Activated CD4-positive, alpha-beta T cell treated with anti-CD3 and anti-CD28 coated beads for 36 hours (primary cell): ENCODE results near the gene OVCA2. TPM values are rescaled to one million over a fixed set of nuclear protein-coding genes. Genes with fewer than 3 reads are reported as not detected.
A peak's percentile ranks its signal among the peaks of the same experiment; 100 is the strongest.

Experiments used
- ATAC-seq: fragments of 200-7000 bp; cut with Tn5 transposase; one replicate; pipeline ENCODE4 v1.10.0; 2021; ENCODE audit warnings: mild to moderate bottlenecking, moderate library complexity
- CTCF ChIA-PET: fragments of 350-600 bp; sonication (Branson Sonifier 250); formaldehyde crosslinking; loops from one replicate; lab custom pipeline; 2021; ENCODE audit warnings: antibody characterized with exemption; lab: Charles Lee
- POLR2A ChIA-PET: fragments of 350-600 bp; sonication (Branson Sonifier 250); formaldehyde crosslinking; loops from one replicate; lab custom pipeline; 2021; ENCODE audit warnings: antibody characterized with exemption, inconsistent platforms; lab: Charles Lee
- DNase-seq: peaks from one replicate; pipeline ENCODE4 v3.0.0-alpha.2; 2020
- H3K27ac Mint-ChIP-seq: one replicate; pipeline ENCODE4 v1.8.0; 2021; ENCODE audit warnings: mixed read lengths
- H3K27me3 Mint-ChIP-seq: one replicate; pipeline ENCODE4 v1.8.0; 2021; ENCODE audit warnings: mixed read lengths
- H3K36me3 Mint-ChIP-seq: one replicate; pipeline ENCODE4 v1.8.0; 2021; ENCODE audit warnings: low read depth, mixed read lengths
- H3K4me1 Mint-ChIP-seq: one replicate; pipeline ENCODE4 v1.8.0; 2021; ENCODE audit warnings: mixed read lengths
- H3K4me3 Mint-ChIP-seq: one replicate; pipeline ENCODE4 v1.8.0; 2021; ENCODE audit warnings: mild to moderate bottlenecking, moderate library complexity, mixed read lengths
- H3K9me3 Mint-ChIP-seq: one replicate; pipeline ENCODE4 v1.8.0; 2021; ENCODE audit warnings: low read depth, mixed read lengths
- intact Hi-C, 2 experiments: fragments of 100-400 bp; cut with DNase I in 1 of 2; cut with micrococcal nuclease in 1 of 2; formaldehyde crosslinking; loops; one replicate each; pipeline versions ENCODE4 v1.14.2 to v1.15.1; 2022 to 2024; cut with DNase I, micrococcal nuclease
- total RNA-seq, 2 experiments: library from RNA; stranded (reverse); gene quantifications; one replicate each; pipeline ENCODE4 v1.2.3, GENCODE V29; 2021

The OVCA2 gene
- total RNA-seq, 2 experiments from 2014 or later: 31.4 to 38.6 TPM

DNA sequence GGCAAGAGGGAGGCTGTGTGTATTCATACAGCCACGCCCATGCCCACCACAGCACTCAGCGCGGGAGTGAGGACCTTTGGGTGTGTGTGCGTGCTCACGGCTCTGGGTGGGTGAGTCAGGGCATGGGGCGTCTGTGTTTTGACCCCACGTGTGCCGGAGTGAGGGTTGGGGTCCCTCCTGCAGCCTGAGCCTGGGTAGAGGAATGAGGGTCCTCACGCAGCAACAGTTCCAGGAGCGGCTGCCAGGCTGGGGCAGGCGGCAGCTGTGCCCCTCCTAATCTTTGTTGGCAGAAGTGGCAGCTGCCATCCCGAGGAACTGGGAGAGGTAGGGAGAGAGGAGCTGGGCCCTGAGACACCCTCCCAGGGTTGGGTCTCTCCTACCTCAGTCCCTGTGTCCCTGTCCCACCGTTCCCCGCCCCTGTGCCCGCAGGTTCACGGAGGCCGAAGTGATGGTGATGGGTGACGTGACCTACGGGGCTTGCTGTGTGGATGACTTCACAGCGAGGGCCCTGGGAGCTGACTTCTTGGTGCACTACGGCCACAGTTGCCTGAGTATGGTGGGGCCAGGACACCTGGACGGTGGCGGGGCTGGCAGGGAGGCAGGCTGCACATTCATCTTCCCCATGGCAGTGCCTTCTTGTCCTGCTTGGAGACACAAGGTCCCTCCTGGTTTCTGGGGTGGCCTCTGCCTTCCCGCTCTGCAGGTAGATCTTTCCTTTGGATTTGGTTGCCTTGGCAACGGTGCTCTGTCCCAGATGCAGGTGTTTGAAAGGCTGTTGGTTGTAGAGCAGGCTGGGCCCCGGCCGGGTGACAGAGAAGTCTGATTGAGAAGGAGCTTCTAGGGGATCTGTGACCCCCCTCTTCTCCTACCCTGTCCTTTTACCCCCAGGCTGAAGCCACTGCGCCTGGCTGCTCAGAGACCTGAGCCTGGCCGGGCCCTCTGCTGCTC, 6.0 kb upstream of the OVCA2 start:
- no peak overlapping the region for H3K4me3 Mint-ChIP-seq
- ChIA-PET POLR2A (interaction anchor here (0.6 kb wide), 1 partner anchor 11 kb away, joined by 4 read pairs; the partner anchor contains the start of gene RTN4RL1), CTCF (no interaction called here)
- peaks cover 17% of the 10 kb centered on the region for H3K4me1 Mint-ChIP-seq
- peaks cover 14% of the 10 kb centered on the region for H3K36me3 Mint-ChIP-seq
- ATAC-seq (no peak), DNase-seq (no peak)
- intact Hi-C loops: no loop called here
- no peak overlapping the region for H3K27ac Mint-ChIP-seq
- H3K27me3 Mint-ChIP-seq: no peaks in the 10 kb centered on the region
- no peaks in the 10 kb centered on the region for H3K9me3 Mint-ChIP-seq

DNA sequence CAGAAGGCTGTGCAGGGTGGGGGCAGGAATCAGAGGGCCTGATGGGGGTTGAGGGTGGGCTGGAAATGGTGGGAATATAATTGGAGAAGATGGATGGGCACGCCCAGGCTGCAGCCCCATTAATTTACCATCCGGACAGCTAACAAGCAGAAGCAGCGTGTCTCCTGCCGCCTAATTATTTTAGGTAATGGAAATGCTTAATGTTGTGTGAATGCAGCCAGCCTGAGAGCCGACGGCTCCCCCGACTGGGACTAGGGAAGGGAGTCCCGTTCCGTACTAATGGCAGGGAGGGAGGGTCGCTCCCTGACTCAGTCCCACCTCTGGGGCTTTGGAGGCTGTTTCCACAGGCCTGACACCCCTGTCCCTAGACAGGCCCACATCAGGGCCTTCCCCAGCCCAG, 4.7 kb upstream of the OVCA2 start:
- ATAC-seq: no peak
- intact Hi-C loops: no loop called here
- H3K4me1 Mint-ChIP-seq: peaks cover 13% of the 10 kb centered on the region
- peaks cover 15% of the 10 kb centered on the region for H3K36me3 Mint-ChIP-seq
- CTCF ChIA-PET: no interaction called here
- no peaks in the 10 kb centered on the region for H3K27me3 Mint-ChIP-seq
- no peak overlapping the region for H3K27ac Mint-ChIP-seq
- H3K4me3 Mint-ChIP-seq: no peak overlapping the region
- POLR2A ChIA-PET: no interaction called here
- no peak for DNase-seq
- H3K9me3 Mint-ChIP-seq: no peaks in the 10 kb centered on the region

DNA sequence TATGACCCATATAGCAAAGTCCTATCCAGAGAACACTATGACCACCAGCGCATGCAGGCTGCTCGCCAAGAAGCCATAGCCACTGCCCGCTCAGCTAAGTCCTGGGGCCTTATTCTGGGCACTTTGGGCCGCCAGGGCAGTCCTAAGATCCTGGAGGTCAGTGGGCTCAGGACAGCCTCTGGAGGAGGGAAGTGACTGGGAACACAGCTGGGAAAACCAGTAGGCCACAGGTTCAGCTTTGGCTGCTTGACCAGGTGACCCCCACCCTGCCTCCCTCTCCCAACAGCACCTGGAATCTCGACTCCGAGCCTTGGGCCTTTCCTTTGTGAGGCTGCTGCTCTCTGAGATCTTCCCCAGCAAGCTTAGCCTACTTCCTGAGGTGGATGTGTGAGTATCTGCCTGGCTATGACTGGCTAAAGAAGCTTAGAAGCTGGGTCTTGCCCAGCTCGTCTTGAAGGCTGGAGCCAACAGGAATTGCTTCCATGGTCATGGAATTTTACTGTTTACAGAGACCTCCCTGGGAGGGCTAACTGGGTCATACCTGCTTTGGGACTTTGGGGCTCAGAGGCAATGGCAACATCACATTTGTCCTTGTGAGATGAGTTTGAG, 1.5 kb upstream of the OVCA2 start:
- H3K4me3 Mint-ChIP-seq: no peak overlapping the region
- POLR2A ChIA-PET: no interaction called here

DNA sequence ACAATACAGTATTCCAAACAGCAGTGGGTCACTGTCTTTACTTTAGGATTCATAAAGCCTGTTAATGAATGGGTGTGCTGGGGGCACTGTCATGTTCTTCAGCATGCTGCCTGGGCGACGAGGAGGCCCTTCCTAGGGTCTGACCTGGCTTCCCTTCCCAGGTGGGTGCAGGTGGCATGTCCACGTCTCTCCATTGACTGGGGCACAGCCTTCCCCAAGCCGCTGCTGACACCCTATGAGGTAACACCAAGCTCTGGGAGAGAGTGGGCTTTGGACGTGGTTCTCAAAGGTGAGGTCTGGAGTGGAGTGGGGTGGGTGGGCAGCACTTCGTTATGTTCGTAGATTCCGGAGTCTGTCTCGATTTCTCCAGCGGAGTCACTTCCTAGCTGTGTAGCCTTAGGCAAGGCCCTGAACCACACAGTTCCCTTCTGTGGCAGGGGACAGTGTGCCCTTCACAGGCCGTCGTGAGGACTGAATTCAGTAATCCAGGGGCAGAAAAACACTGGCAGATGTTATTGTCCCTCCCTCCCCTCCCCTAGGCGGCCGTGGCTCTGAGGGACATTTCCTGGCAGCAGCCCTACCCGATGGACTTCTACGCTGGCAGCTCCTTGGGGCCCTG, 771 bp upstream of the OVCA2 start:
- POLR2A ChIA-PET: no interaction called here
- no peak for DNase-seq
- CTCF ChIA-PET: interaction anchor here (0.8 to 2.2 kb wide), 6 partner anchors 9 to 30 kb away, joined by 3 to 6 read pairs (median 4); partner anchors contain the start of gene HIC1
- Mint-ChIP-seq H3K4me1 (peaks cover 23% of the 10 kb centered on the region), H3K9me3 (no peaks in the 10 kb centered on the region), H3K36me3 (peaks cover 31% of the 10 kb centered on the region), H3K27ac (no peak overlapping the region), H3K27me3 (no peaks in the 10 kb centered on the region), H3K4me3 (peak overlapping the region; percentile 28)
- intact Hi-C loops: loop anchor here (1.0 to 5.0 kb wide), 7 partner anchors 11 to 357 kb away; partner anchors contain the start of genes DPH1 (in 1 of the 2), PRPF8 (in 1 of the 2), SMG6 (in 1 of the 2) and SMYD4 (in 1 of the 2)
- no peak for ATAC-seq

More for the DNA sequence above, 1.5 kb upstream of the OVCA2 start:
- CTCF ChIA-PET: interaction anchor here (0.8 to 2.2 kb wide), 3 partner anchors 8 to 342 kb away, joined by 3 to 5 read pairs (median 4); no protein-coding TSS in a partner anchor
- H3K4me1 Mint-ChIP-seq: peaks cover 23% of the 10 kb centered on the region
- H3K27me3 Mint-ChIP-seq: no peaks in the 10 kb centered on the region
- no peak overlapping the region for H3K27ac Mint-ChIP-seq
- intact Hi-C loops: loop anchor here in 1 of 2 experiments (5.0 kb wide), 2 partner anchors 323 to 352 kb away; no protein-coding TSS in a partner anchor
- ATAC-seq: no peak
- peaks cover 33% of the 10 kb centered on the region for H3K36me3 Mint-ChIP-seq
- no peak for DNase-seq
- no peaks in the 10 kb centered on the region for H3K9me3 Mint-ChIP-seq

DNA sequence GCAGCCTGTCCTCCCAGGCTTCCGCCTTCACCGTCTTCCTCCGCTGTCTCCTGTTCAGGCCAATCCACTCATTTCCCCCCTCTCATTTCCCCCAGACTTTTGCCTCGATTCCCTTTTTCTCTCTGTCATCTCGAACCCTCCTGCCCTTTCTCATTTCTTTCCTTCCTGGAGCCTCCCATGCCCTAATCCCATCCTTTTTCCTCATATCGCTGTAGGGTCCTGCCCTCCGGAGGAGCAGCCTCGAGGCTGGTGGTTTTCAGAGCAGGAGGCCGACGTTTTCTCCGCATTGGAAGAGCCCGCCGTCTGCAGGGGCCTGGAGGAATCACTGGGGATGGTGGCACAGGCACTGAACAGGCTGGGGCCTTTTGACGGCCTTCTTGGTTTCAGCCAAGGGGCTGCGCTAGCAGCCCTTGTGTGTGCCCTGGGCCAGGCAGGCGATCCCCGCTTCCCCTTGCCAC, 597 bp downstream of the OVCA2 start:
- ATAC-seq: no peak
- no peaks in the 10 kb centered on the region for H3K27me3 Mint-ChIP-seq
- intact Hi-C loops: loop anchor here (2.0 to 5.0 kb wide), 3 partner anchors 325 to 394 kb away; partner anchors contain the start of gene RILP (in 1 of the 2)
- H3K27ac Mint-ChIP-seq: peak overlapping the region; percentile 95
- DNase-seq: no peak
- peaks cover 26% of the 10 kb centered on the region for H3K36me3 Mint-ChIP-seq
- peak overlapping the region; percentile 95 for H3K4me3 Mint-ChIP-seq
- no peaks in the 10 kb centered on the region for H3K9me3 Mint-ChIP-seq
- peaks cover 23% of the 10 kb centered on the region for H3K4me1 Mint-ChIP-seq
- POLR2A ChIA-PET: no interaction called here
- CTCF ChIA-PET: interaction anchor here (0.5 to 1.6 kb wide), 3 partner anchors 13 to 175 kb away, joined by 3 to 6 read pairs (median 4); no protein-coding TSS in a partner anchor

DNA sequence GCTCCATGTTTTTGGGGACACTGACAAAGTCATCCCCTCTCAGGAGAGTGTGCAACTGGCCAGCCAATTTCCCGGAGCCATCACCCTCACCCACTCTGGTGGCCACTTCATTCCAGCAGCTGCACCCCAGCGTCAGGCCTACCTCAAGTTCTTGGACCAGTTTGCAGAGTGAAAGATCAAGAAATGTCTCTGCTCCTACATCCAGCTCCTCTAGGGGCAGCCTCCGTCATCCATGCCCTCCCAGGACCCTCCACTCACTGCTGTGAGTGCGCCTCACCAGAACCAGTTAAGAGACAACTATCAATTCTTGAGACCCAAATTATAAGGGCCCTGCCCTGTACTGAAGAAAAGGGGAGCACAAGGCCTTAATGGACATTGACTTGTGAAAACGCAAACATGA, 1.1 kb downstream of the OVCA2 start:
- Mint-ChIP-seq H3K9me3 (no peaks in the 10 kb centered on the region), H3K36me3 (peaks cover 26% of the 10 kb centered on the region), H3K27ac (peak overlapping the region; percentile 95), H3K4me3 (peak overlapping the region; percentile 95), H3K4me1 (peaks cover 23% of the 10 kb centered on the region), H3K27me3 (no peaks in the 10 kb centered on the region)
- ATAC-seq: no peak
- CTCF ChIA-PET: interaction anchor here (0.5 kb wide), 1 partner anchor 175 kb away, joined by 3 read pairs; no protein-coding TSS in a partner anchor
- intact Hi-C loops: loop anchor here (2.0 to 5.0 kb wide), 3 partner anchors 326 to 394 kb away; partner anchors contain the start of gene RILP (in 1 of the 2)
- POLR2A ChIA-PET: no interaction called here
- DNase-seq: no peak

DNA sequence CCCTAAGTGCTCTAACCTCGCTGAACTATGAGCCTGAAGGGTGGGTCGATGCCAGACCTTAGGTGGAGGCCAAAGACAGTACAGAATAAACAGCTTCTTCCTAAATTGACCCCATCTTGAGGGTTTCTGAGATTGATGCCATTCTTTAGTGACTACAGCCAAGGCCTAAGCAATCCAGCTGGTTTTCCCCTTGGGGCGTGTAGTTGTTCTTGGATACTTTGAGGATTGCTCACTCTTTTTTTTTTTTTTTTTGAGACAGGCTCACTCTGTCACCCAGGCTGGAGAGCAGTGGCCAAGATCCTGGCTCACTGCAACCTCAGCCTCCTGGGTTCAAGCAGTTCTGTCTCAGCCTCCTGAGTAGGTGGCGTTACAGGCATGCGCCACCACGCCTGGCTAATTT, 2.0 kb downstream of the OVCA2 start:
- Mint-ChIP-seq H3K27me3 (no peaks in the 10 kb centered on the region), H3K4me1 (peaks cover 26% of the 10 kb centered on the region), H3K36me3 (peaks cover 23% of the 10 kb centered on the region), H3K27ac (peak overlapping the region; percentile 95), H3K9me3 (no peaks in the 10 kb centered on the region), H3K4me3 (peak overlapping the region; percentile 95)
- ChIA-PET POLR2A (no interaction called here), CTCF (no interaction called here)
- ATAC-seq (no peak), DNase-seq (no peak)
- intact Hi-C loops: loop anchor here (2.0 to 5.0 kb wide), 3 partner anchors 326 to 395 kb away; partner anchors contain the start of gene RILP (in 1 of the 2)

DNA sequence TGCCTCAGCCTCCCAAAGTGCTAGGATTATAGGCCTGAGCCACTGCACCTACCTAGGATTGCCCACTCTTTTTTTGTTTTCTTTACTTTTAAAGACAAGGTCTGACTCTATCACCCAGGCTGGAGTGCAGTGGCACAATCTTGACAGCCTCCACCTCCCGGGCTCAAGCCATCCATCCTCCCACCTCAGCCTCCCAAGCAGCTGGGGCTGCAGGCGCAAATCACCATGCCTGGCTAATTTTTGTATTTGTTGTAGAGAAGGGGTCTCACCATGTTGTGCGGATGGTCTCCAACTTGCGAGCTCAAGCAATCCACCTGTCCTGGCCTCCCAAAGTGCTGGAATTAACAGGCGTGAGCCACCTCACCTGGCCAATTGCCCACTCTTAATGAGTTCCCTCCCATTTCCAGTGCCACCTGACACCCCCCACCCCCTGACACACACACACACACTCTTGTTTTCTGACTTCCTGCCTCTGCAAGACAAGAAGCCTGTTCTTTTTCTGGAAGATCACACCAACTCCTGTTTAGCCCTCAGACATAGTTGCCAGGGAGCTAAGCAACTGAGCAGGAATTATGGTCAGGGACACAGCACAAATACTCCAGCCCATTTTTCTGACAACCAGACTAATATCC, 2.6 kb downstream of the OVCA2 start:
- no peaks in the 10 kb centered on the region for H3K27me3 Mint-ChIP-seq
- CTCF ChIA-PET: interaction anchor here (1.1 kb wide), 1 partner anchor 11 kb away, joined by 3 read pairs; no protein-coding TSS in a partner anchor
- H3K27ac Mint-ChIP-seq: peak overlapping the region; percentile 39
- no peak for ATAC-seq
- no peak overlapping the region for H3K4me3 Mint-ChIP-seq
- H3K4me1 Mint-ChIP-seq: peaks cover 32% of the 10 kb centered on the region
- H3K9me3 Mint-ChIP-seq: no peaks in the 10 kb centered on the region
- intact Hi-C loops: loop anchor here in 1 of 2 experiments (5.0 kb wide), 2 partner anchors 327 to 348 kb away; no protein-coding TSS in a partner anchor
- no peak for DNase-seq
- POLR2A ChIA-PET: no interaction called here
- peaks cover 23% of the 10 kb centered on the region for H3K36me3 Mint-ChIP-seq

DNA sequence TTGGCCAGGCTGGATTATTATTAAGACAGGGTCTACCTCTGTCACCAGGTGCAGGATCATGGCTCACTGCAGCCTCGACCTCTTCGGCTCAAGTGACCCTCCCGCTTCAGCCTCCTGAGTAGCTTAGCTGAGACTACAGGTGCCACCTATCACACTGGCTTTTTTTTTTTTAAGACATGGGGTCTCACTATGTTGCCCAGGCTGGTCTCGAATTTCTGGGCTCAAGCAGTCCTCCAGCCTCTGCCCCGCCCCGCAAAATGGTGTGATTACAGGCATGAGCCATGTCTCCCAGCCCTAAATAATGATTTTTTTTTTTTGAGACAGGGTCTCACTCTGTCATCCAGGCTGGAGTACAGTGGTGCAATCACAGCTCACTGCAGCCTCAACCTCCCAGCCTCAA, 5.8 kb downstream of the OVCA2 start:
- Mint-ChIP-seq H3K36me3 (peaks cover 16% of the 10 kb centered on the region), H3K4me1 (peaks cover 31% of the 10 kb centered on the region), H3K27ac (no peak overlapping the region), H3K27me3 (peaks cover 7% of the 10 kb centered on the region), H3K9me3 (no peaks in the 10 kb centered on the region), H3K4me3 (no peak overlapping the region)
- DNase-seq (no peak), ATAC-seq (no peak)
- intact Hi-C loops: loop anchor here in 1 of 2 experiments (5.0 kb wide), 1 partner anchor 355 kb away; the partner anchor contains the start of gene MNT
- CTCF ChIA-PET: interaction anchor here (0.6 to 1.9 kb wide), 5 partner anchors 11 to 369 kb away, joined by 3 to 7 read pairs (median 3); partner anchors contain the start of gene DPH1
- POLR2A ChIA-PET: no interaction called here

DNA sequence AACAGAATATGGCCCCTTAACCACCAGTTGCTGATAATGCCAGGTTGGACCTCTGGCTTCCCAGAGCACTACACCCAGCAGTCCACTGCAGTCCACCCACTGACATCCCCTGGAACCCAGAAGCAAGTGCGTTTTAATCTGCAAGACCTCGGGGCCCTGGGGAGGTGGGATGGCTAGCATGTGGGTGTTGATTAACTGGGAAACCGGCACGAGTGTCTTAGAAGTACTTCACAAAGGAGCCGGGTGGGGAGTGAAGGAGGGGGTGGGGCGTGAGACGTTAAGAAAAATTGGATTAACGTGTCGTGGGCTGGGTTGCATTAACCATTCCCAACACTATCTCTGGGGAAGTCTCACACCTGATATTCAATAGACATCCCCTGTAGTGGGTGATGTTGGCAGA, 7.0 kb downstream of the OVCA2 start:
- H3K9me3 Mint-ChIP-seq: no peaks in the 10 kb centered on the region
- DNase-seq (no peak), ATAC-seq (no peak)
- H3K27me3 Mint-ChIP-seq: peaks cover 11% of the 10 kb centered on the region
- H3K36me3 Mint-ChIP-seq: peaks cover 7% of the 10 kb centered on the region
- CTCF ChIA-PET: interaction anchor here (0.5 to 0.7 kb wide), 4 partner anchors 8 to 138 kb away, joined by 3 to 5 read pairs (median 4); partner anchors contain the start of gene DPH1
- peaks cover 27% of the 10 kb centered on the region for H3K4me1 Mint-ChIP-seq
- POLR2A ChIA-PET: no interaction called here
- H3K27ac Mint-ChIP-seq: no peak overlapping the region
- peak overlapping the region; percentile 72 for H3K4me3 Mint-ChIP-seq
- intact Hi-C loops: loop anchor here (1.0 to 5.0 kb wide), 2 partner anchors 343 to 353 kb away; partner anchors contain the start of gene MNT (in 1 of the 2)
